Tibial nerve (tissue), 4 donors: ENCODE measurements around the gene SLC17A7. TPM values are rescaled to one million over a fixed set of nuclear protein-coding genes. Genes with fewer than 3 reads are reported as not detected.
A peak's percentile ranks its signal among the peaks of the same experiment; 100 is the strongest.

Source experiments
- DNase-seq, 2 donors: peaks; one replicate each; pipeline ENCODE4 v3.0.0-alpha.2; 2019; ENCODE audit warnings: low spot score in 2 of 2
- H3K27ac ChIP-seq, 4 donors: fragments of 200-600 bp; sonication (generic) in 3 of 4; one replicate each; pipeline ENCODE4 v1.5.1; 2017 to 2019; ENCODE audit warnings: mild to moderate bottlenecking in 1 of 4
- H3K27me3 ChIP-seq, 2 donors: fragments of 200-600 bp; sonication (generic) in 1 of 2; one replicate each; pipeline versions ENCODE4 v1.5.1 to v1.6.0; 2017 to 2019
- H3K36me3 ChIP-seq, 3 donors: fragments of 200-600 bp; sonication (generic); one replicate each; pipeline ENCODE4 v1.5.1; 2018 to 2019
- H3K4me1 ChIP-seq, 4 donors: fragments of 200-600 bp; sonication (generic) in 3 of 4; one replicate each; pipeline ENCODE4 v1.5.1; 2017 to 2019
- H3K4me3 ChIP-seq, 4 donors: fragments of 200-600 bp; sonication (generic) in 3 of 4; one replicate each; pipeline ENCODE4 v1.5.1; 2017 to 2019; ENCODE audit warnings: mild to moderate bottlenecking in 1 of 4, moderate library complexity in 1 of 4
- H3K9me3 ChIP-seq, 4 donors: fragments of 200-600 bp; sonication (generic) in 3 of 4; one replicate each; pipeline ENCODE4 v1.5.1; 2017 to 2019
- CTCF ChIP-seq, 5 experiments: fragments of 200-600 bp in 3 of 5; fragments of 450-650 bp in 2 of 5; sonication (generic) in 3 of 5; IDR thresholded peaks; one replicate each; pipeline ENCODE4 v1.5.1; 2016 to 2019; ENCODE audit warnings: antibody characterized with exemption in 5 of 5, mild to moderate bottlenecking in 3 of 5, moderate library complexity in 2 of 5
- EP300 ChIP-seq, 2 donors: sonication (generic); formaldehyde crosslinking; IDR thresholded peaks; one replicate each; pipeline ENCODE4 v1.6.1; 2017; ENCODE audit warnings: antibody characterized with exemption in 2 of 2, mild to moderate bottlenecking in 1 of 2
- POLR2A ChIP-seq, 2 donors: fragments of 450-650 bp; IDR thresholded peaks; one replicate each; pipeline ENCODE4 v1.6.1; 2017; ENCODE audit warnings: antibody characterized with exemption in 2 of 2, mild to moderate bottlenecking in 2 of 2, moderate library complexity in 2 of 2
- WGBS, 2 donors: methylation state at CpG; one replicate each; pipeline ENCODE4 v1.1.5; 2018; 5-methylcytosine and 5-hydroxymethylcytosine counted together
- total RNA-seq, 4 donors: library from RNA; depleted of rRNA; stranded (reverse); fragments of >200 nt; gene quantifications; one replicate each; pipeline ENCODE4 v1.1.0, GENCODE V29; 2016

The SLC17A7 gene
- total RNA-seq, 4 donors from 2014 or later: 2.4 to 7.1 (median 6.2) TPM

GRCh38 chr19:49415102-49415809 lies 26.1 kb downstream of the SLC17A7 start:
- Histone ChIP-seq H3K27me3 (peaks cover 0 to 79% of the 10 kb centered on the region in 2 donors), H3K36me3 (no peaks in the 10 kb centered on the region), H3K4me1 (no peaks in the 10 kb centered on the region), H3K9me3 (no peaks in the 10 kb centered on the region), H3K4me3 (no peak overlapping the region), H3K27ac (no peak overlapping the region)
- DNase-seq: no peak
- TF ChIP-seq POLR2A (IDR thresholded peaks at IDR 0.05): no peak
- TF ChIP-seq EP300 (IDR thresholded peaks at IDR 0.05): no peak
- no peak for TF ChIP-seq CTCF (IDR thresholded peaks at IDR 0.05)
- WGBS, 2 donors: 30 to 48% methylated on average over 9 to 15 of the region's 15 CpGs

- no peak overlapping the region for H3K4me3 ChIP-seq
- WGBS, 2 donors: 88 to 90% methylated on average over 3 of the region's 3 CpGs
- no peak for DNase-seq
- peaks cover 0 to 9% (median 0%) of the 10 kb centered on the region in 4 donors for H3K4me1 ChIP-seq
- peaks cover 0 to 69% of the 10 kb centered on the region in 2 donors for H3K27me3 ChIP-seq
- H3K36me3 ChIP-seq: no peaks in the 10 kb centered on the region
- H3K27ac ChIP-seq: no peak overlapping the region
- TF ChIP-seq CTCF (IDR thresholded peaks at IDR 0.05): no peak
- TF ChIP-seq POLR2A (IDR thresholded peaks at IDR 0.05): no peak
- no peak for TF ChIP-seq EP300 (IDR thresholded peaks at IDR 0.05)
- no peaks in the 10 kb centered on the region for H3K9me3 ChIP-seq
Observed at GRCh38 chr19:49414256-49414655, 27.1 kb downstream of the SLC17A7 start.

DNA sequence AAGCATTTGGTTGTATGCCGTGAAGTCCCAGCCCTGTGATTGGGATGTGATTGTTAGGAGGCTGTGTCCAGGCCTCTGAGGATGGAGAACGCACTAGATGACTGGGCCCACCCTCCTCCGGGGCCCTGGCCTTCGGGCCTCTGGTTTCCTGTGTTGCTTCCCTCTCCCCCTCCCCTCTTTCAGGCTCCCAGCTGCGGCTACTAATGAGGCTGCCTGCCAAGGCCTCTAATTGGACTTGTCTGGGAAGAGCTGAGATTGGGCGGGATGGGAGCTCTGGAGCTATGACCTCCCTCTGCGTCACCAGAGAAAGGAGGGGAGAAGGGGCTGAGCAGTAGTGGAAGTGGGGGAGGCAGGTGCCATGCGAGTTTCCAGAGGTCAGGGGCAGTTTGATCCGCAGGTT lies 28.0 kb downstream of the SLC17A7 start:
- Histone ChIP-seq H3K9me3 (no peaks in the 10 kb centered on the region), H3K4me1 (peaks cover 0 to 12% (median 0%) of the 10 kb centered on the region in 4 donors), H3K4me3 (no peak overlapping the region), H3K36me3 (no peaks in the 10 kb centered on the region), H3K27ac (no peak overlapping the region), H3K27me3 (peaks cover 0 to 59% of the 10 kb centered on the region in 2 donors)
- no peak for DNase-seq
- no peak for TF ChIP-seq POLR2A (IDR thresholded peaks at IDR 0.05)
- TF ChIP-seq EP300 (IDR thresholded peaks at IDR 0.05): no peak
- TF ChIP-seq CTCF (IDR thresholded peaks at IDR 0.05): no peak
- 44 to 53% methylated on average over 8 to 9 of the region's 9 CpGs for WGBS, 2 donors

DNA sequence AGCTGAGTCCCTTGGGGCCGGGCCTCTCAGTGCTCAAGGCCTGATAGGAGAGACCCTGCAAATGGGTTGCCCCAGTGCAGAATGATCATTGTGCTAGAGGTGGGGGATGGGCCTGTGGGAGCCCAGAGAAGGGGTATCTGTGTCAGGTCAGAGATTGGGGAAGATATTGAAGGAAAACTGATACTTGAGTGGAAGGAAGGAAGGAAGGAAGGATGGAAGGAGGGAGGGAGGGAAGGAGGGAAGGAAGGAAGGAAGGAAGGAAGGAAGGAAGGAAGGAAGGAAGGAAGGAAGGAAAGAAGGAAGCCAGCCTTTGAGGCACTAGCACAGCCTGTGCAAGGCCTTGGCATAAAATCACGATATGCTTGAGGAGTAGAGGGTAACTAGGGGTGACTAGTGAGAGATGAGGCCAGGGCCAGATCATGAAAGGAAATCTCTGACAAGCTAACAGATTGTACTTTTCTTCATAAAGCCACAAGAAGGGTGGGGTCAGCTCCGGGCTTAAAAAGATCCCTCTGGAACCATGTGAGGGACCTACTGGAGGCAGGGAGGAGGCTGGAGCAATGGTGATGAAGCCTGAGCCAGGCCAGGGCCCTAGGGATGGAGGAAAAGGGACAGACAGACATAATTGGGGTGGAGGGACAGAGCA lies 29.5 kb downstream of the SLC17A7 start:
- no peak overlapping the region for H3K27ac ChIP-seq
- no peaks in the 10 kb centered on the region for H3K9me3 ChIP-seq
- H3K4me1 ChIP-seq: peaks cover 0 to 12% (median 0%) of the 10 kb centered on the region in 4 donors
- H3K36me3 ChIP-seq: no peaks in the 10 kb centered on the region
- DNase-seq: no peak
- H3K4me3 ChIP-seq: no peak overlapping the region
- H3K27me3 ChIP-seq: peaks cover 0 to 44% of the 10 kb centered on the region in 2 donors
- WGBS, 2 donors: 72 to 74% methylated on average over 3 of the region's 3 CpGs
- TF ChIP-seq CTCF (IDR thresholded peaks at IDR 0.05) (no peak), POLR2A (IDR thresholded peaks at IDR 0.05) (no peak), EP300 (IDR thresholded peaks at IDR 0.05) (no peak)

DNA sequence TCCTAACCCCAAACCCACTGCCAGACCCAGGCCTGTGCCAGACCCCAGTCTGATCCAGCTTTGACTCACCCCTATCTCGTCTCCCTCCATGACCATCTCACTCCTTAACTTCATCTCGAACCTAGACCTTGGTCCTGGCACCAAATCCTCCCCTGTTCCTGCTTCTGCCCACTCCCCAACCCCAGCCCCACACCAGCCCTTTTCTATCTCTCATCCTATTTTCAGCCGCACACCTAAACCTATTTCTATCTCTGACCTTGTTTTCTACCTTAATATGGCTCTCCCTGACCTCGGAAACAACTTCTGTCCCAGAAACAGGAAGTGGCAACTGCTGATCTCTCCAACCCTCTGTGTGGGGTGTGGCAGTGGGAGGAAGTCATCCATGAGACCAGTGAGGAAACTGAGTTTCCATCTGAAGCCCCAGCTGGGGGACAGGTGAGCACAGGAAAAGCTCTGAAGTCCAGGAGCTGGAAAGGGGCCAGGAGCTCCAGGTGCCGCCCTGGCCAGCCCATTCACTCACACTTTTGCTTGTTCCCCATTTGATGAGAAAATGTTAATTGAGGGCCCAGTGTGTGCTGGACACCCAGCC lies 31.8 kb downstream of the SLC17A7 start:
- no peak overlapping the region for H3K4me3 ChIP-seq
- no peaks in the 10 kb centered on the region for H3K36me3 ChIP-seq
- H3K4me1 ChIP-seq: peaks cover 0 to 12% (median 0%) of the 10 kb centered on the region in 4 donors
- H3K27me3 ChIP-seq: peaks cover 0 to 22% of the 10 kb centered on the region in 2 donors
- DNase-seq: no peak
- peak overlapping the region in 1 of 4 donors; percentile 19 for H3K27ac ChIP-seq
- WGBS, 2 donors: 78 to 82% methylated on average over 5 of the region's 5 CpGs
- no peaks in the 10 kb centered on the region for H3K9me3 ChIP-seq
- TF ChIP-seq CTCF (IDR thresholded peaks at IDR 0.05) (no peak), POLR2A (IDR thresholded peaks at IDR 0.05) (no peak), EP300 (IDR thresholded peaks at IDR 0.05) (no peak)
